NCI-H2107 treated with DMSO at 0.1 percent for 48 hours (cell line): ENCODE data around the gene FSIP1.

Experiments
- DNase-seq: peaks from one replicate; lab custom pipeline; 2025; ENCODE audit not compliant: unreplicated experiment; lab: John Stamatoyannopoulos, UW

FSIP1 gene

GRCh38 chr15:39624806-39625205, 157.8 kb downstream of the FSIP1 start:
- DNase-seq, result no peak

GRCh38 chr15:39623529-39623931, 159.1 kb downstream of the FSIP1 start:
- no peak for DNase-seq

GRCh38 chr15:39622660-39623516, 159.8 kb downstream of the FSIP1 start:
- no peak for DNase-seq

GRCh38 chr15:39621976-39622375, 160.7 kb downstream of the FSIP1 start:
- no peak for DNase-seq

- no peak for DNase-seq
Observed at GRCh38 chr15:39621210-39621609, 161.4 kb downstream of the FSIP1 start.

- DNase-seq, result no peak
Observed at GRCh38 chr15:39618063-39618823, 164.4 kb downstream of the FSIP1 start.

- no peak for DNase-seq
Observed at GRCh38 chr15:39616731-39617455, 165.7 kb downstream of the FSIP1 start.

- no peak for DNase-seq
Observed at GRCh38 chr15:39613861-39614260, 168.8 kb downstream of the FSIP1 start.

- DNase-seq, result no peak
Observed at GRCh38 chr15:39613271-39613670, 169.4 kb downstream of the FSIP1 start.

- no peak for DNase-seq
Observed at GRCh38 chr15:39610665-39611064, 172.0 kb downstream of the FSIP1 start.

GRCh38 chr15:39609166-39609916, 173.3 kb downstream of the FSIP1 start:
- no peak for DNase-seq

- DNase-seq, result no peak
Observed at GRCh38 chr15:39608185-39609139, 174.2 kb downstream of the FSIP1 start.

GRCh38 chr15:39605146-39605545, 177.5 kb downstream of the FSIP1 start:
- no peak for DNase-seq

- no peak for DNase-seq
Observed at GRCh38 chr15:39602143-39602542, 180.5 kb downstream of the FSIP1 start.

- DNase-seq, result no peak
Observed at GRCh38 chr15:39599871-39600270, 182.8 kb downstream of the FSIP1 start.

- DNase-seq, result no peak
Observed at GRCh38 chr15:39598958-39599845, 183.4 kb downstream of the FSIP1 start.

- no peak for DNase-seq
Observed at GRCh38 chr15:39598186-39598850, 184.3 kb downstream of the FSIP1 start.

- no peak for DNase-seq
Observed at GRCh38 chr15:39597751-39598185, 184.9 kb downstream of the FSIP1 start.
